CD4-positive, alpha-beta T cell (primary cell): ENCODE measurements around the gene ANGPTL2. TPM values are rescaled to one million over a fixed set of nuclear protein-coding genes. Genes with fewer than 3 reads are reported as not detected.

ENCODE experiments used
- ATAC-seq: fragments of 200-7000 bp; cut with Tn5 transposase; one replicate; pipeline ENCODE4 v1.10.0; 2022; ENCODE audit warnings: mild to moderate bottlenecking; ENCODE audit not compliant: poor library complexity
- CTCF ChIA-PET: fragments of 350-600 bp; sonication (Branson Sonifier 250); formaldehyde crosslinking; loops from one replicate; lab custom pipeline; 2021; ENCODE audit warnings: antibody characterized with exemption, inconsistent platforms; lab: Charles Lee
- POLR2A ChIA-PET: fragments of 350-600 bp; sonication (Branson Sonifier 250); formaldehyde crosslinking; loops from one replicate; lab custom pipeline; 2021; ENCODE audit warnings: antibody characterized with exemption, inconsistent platforms; lab: Charles Lee
- DNase-seq, 14 experiments: peaks; one replicate each; pipeline ENCODE4 v3.0.0-alpha.2; 2013 to 2020; ENCODE audit warnings: mixed read lengths in 2 of 14
- H3K27ac ChIP-seq, 2 donors: one replicate each; pipeline versions ENCODE4 v1.5.1 to v1.7.0; 2013; ENCODE audit warnings: low read length in 2 of 2, low read depth in 1 of 2, mild to moderate bottlenecking in 1 of 2
- H3K27me3 ChIP-seq, 2 experiments: 1 replicate in 1 of 2; 2 replicates in 1 of 2; pipeline versions ENCODE4 v1.6.1 to v1.7.0; 2013; ENCODE audit warnings: low read length in 2 of 2, control low read depth in 1 of 2, mild to moderate bottlenecking in 1 of 2, moderate library complexity in 1 of 2; ENCODE audit not compliant: insufficient read depth in 2 of 2, control insufficient read depth in 1 of 2
- H3K36me3 ChIP-seq: one replicate; pipeline ENCODE4 v1.6.1; 2013; ENCODE audit warnings: low read length, control low read depth; ENCODE audit not compliant: insufficient read depth
- H3K4me1 ChIP-seq: one replicate; pipeline ENCODE4 v1.6.1; 2013; ENCODE audit warnings: low read length, control low read depth; ENCODE audit not compliant: insufficient read depth
- H3K4me3 ChIP-seq: one replicate; pipeline ENCODE4 v1.5.1; 2013; ENCODE audit warnings: mild to moderate bottlenecking, low read length, moderate library complexity
- H3K9me3 ChIP-seq, 2 experiments: 1 replicate in 1 of 2; 2 replicates in 1 of 2; pipeline versions ENCODE4 v1.6.1 to v1.7.0; 2013; ENCODE audit warnings: low read length in 2 of 2, mild to moderate bottlenecking in 2 of 2, control low read depth in 1 of 2, moderate library complexity in 1 of 2; ENCODE audit not compliant: control insufficient read depth in 1 of 2, insufficient read depth in 1 of 2
- H3K27ac Mint-ChIP-seq: one replicate; pipeline ENCODE4 v1.8.0; 2020; ENCODE audit warnings: mixed read lengths
- H3K27me3 Mint-ChIP-seq: one replicate; pipeline ENCODE4 v1.8.0; 2021; ENCODE audit warnings: mixed read lengths
- H3K36me3 Mint-ChIP-seq: one replicate; pipeline ENCODE4 v1.8.0; 2021; ENCODE audit warnings: low read depth, mixed read lengths
- H3K4me1 Mint-ChIP-seq: one replicate; pipeline ENCODE4 v1.8.0; 2021; ENCODE audit warnings: low read depth, mixed read lengths
- H3K4me3 Mint-ChIP-seq: one replicate; pipeline ENCODE4 v1.8.0; 2020; ENCODE audit warnings: mild to moderate bottlenecking, mixed read lengths
- H3K9me3 Mint-ChIP-seq: one replicate; pipeline ENCODE4 v1.8.0; 2020; ENCODE audit warnings: mixed read lengths
- intact Hi-C, 2 experiments: fragments of 100-400 bp; cut with DNase I in 1 of 2; cut with micrococcal nuclease in 1 of 2; formaldehyde crosslinking; loops; one replicate each; pipeline versions ENCODE4 v1.15.1 to v1.9.0; 2023 to 2025; cut with DNase I, micrococcal nuclease
- total RNA-seq, 174 experiments: library from RNA in 2 of 174; stranded (reverse) in 2 of 174; gene quantifications; one replicate each; pipeline ENCODE4 v1.2.3 and lab custom pipeline; 2021 to 2026
- TF ChIP-seq, protein P1 (sequence below): fragments of 200-600 bp; IDR thresholded peaks from one replicate; pipeline ENCODE4 v1.8.0; 2022; ENCODE audit warnings: antibody characterized with exemption, mild to moderate bottlenecking

ANGPTL2 gene
- total RNA-seq, 2 experiments from 2014 or later = not detected

DNA sequence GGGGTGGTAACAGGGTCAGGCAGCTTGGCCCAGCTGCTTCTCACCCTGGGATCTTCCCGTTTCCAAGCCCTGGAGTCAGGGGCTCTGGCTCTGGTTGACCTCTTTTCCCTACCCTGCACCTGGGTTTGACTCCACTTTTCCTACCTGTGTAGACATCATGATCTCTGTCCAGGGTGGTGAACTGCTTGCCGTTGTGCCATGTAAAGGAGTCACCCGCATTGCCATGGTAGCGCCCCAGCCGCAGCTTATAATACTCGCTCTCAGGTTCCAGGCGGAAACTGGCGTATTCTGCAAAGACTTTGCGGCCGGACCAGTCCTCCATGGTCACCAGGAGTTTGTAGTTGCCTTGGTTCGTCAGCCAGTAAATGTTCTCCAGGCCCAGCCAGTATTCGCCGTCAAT is 30.9 kb downstream of the ANGPTL2 start:
- POLR2A ChIA-PET = no interaction called here
- Mint-ChIP-seq H3K27me3 (peaks cover 9% of the 10 kb centered on the region), H3K9me3 (no peaks in the 10 kb centered on the region), H3K4me3 (no peak overlapping the region), H3K4me1 (no peaks in the 10 kb centered on the region), H3K36me3 (no peaks in the 10 kb centered on the region), H3K27ac (no peak overlapping the region)
- Histone ChIP-seq H3K36me3 (no peaks in the 10 kb centered on the region), H3K4me3 (no peak overlapping the region), H3K27ac (no peak overlapping the region), H3K27me3 (no peaks in the 10 kb centered on the region), H3K9me3 (no peaks in the 10 kb centered on the region), H3K4me1 (no peaks in the 10 kb centered on the region)
- no peak for ATAC-seq
- DNase-seq = no peak
- CTCF ChIA-PET = no interaction called here
- TF ChIP-seq, protein P1, sequence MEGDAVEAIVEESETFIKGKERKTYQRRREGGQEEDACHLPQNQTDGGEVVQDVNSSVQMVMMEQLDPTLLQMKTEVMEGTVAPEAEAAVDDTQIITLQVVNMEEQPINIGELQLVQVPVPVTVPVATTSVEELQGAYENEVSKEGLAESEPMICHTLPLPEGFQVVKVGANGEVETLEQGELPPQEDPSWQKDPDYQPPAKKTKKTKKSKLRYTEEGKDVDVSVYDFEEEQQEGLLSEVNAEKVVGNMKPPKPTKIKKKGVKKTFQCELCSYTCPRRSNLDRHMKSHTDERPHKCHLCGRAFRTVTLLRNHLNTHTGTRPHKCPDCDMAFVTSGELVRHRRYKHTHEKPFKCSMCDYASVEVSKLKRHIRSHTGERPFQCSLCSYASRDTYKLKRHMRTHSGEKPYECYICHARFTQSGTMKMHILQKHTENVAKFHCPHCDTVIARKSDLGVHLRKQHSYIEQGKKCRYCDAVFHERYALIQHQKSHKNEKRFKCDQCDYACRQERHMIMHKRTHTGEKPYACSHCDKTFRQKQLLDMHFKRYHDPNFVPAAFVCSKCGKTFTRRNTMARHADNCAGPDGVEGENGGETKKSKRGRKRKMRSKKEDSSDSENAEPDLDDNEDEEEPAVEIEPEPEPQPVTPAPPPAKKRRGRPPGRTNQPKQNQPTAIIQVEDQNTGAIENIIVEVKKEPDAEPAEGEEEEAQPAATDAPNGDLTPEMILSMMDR = no peak
- intact Hi-C loops = no loop called here

DNA sequence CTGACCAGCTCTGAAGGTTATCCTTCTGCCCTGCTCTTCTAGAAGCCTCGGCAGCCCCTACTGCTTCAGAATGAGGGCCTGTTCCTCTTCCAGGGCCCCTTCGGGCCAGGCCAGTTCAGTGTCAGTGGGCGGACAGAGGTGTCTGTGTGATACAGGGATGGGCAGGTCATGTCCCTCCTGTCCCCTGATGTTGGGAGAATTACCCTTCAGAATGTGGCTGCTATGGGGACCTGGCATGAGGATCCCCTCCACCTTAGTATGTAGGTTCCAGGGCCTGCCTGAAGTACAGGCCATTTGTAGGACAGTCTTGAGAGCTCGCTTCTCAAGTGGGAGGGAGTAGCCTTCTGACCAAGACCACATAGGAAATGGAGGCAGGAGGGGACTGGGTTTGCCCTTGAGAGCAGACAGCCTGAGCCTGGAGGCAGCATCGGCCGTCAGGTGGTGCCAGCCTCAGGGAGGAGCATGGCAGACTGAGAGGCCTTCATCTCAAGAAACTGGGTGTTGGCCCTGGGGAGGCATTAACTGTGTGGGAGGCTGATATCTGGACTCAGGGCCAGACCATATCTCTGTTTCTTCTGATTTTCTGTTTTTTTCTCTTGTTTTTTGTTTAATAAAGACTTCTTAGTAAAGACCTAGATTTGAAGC is 32.0 kb downstream of the ANGPTL2 start:
- Histone ChIP-seq H3K4me1 (no peaks in the 10 kb centered on the region), H3K27ac (no peak overlapping the region), H3K27me3 (no peaks in the 10 kb centered on the region), H3K36me3 (no peaks in the 10 kb centered on the region), H3K4me3 (no peak overlapping the region), H3K9me3 (no peaks in the 10 kb centered on the region)
- peaks cover 15% of the 10 kb centered on the region for H3K27me3 Mint-ChIP-seq
- no peak for DNase-seq
- POLR2A ChIA-PET = no interaction called here
- no peak overlapping the region for H3K4me3 Mint-ChIP-seq
- CTCF ChIA-PET = no interaction called here
- no peaks in the 10 kb centered on the region for H3K4me1 Mint-ChIP-seq
- TF ChIP-seq, protein P1 = no peak
- no peaks in the 10 kb centered on the region for H3K36me3 Mint-ChIP-seq
- no peak for ATAC-seq
- no peaks in the 10 kb centered on the region for H3K9me3 Mint-ChIP-seq
- intact Hi-C loops = no loop called here
- H3K27ac Mint-ChIP-seq = no peak overlapping the region

DNA sequence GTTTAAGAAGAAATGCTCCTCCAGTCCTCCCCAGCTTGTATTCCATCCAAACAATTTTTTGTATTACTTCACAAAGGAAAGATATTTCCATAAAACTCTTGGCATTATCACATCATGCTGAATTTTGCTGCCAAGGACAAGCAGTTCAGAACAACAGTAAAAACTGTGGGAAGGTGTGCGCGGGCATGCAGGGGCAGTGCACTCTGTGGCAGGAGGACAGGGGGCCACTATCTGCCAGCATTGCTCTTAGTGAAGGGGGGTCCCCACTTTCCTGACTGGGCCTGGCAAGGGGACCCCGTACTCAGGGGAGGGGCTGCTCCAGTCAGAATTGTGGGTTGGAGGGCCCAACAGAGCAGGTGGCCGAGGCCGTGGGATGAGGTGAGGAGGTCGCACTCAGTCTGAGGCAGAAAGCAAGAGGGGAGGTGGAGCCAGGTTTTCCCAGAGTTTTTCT is 32.8 kb downstream of the ANGPTL2 start:
- Mint-ChIP-seq H3K36me3 (no peaks in the 10 kb centered on the region), H3K4me3 (no peak overlapping the region), H3K27me3 (peaks cover 17% of the 10 kb centered on the region), H3K4me1 (peaks cover 3% of the 10 kb centered on the region), H3K27ac (no peak overlapping the region), H3K9me3 (no peaks in the 10 kb centered on the region)
- POLR2A ChIA-PET = no interaction called here
- no peaks in the 10 kb centered on the region for H3K27me3 ChIP-seq
- no peaks in the 10 kb centered on the region for H3K36me3 ChIP-seq
- no peaks in the 10 kb centered on the region for H3K9me3 ChIP-seq
- ATAC-seq = no peak
- peaks cover under 1% of the 10 kb centered on the region for H3K4me1 ChIP-seq
- H3K4me3 ChIP-seq = no peak overlapping the region
- H3K27ac ChIP-seq = no peak overlapping the region
- TF ChIP-seq, protein P1 = no peak
- CTCF ChIA-PET = no interaction called here
- intact Hi-C loops = no loop called here
- no peak for DNase-seq
